SU-DHL-6 (cell line): ENCODE data around the gene STX18.

ENCODE experiments used
- H2AFZ ChIP-seq: fragments of 200-600 bp; sonication (generic); 2 replicates; pipeline ENCODE4 v1.6.1; 2014; ENCODE audit warnings: low read depth, mild to moderate bottlenecking, moderate library complexity, mixed read lengths, antibody characterized with exemption, low read length; ENCODE audit not compliant: severe bottlenecking
- H3F3A ChIP-seq: fragments of 200-600 bp; shearing (Covaris generic); 2 replicates; pipeline ENCODE4 v1.6.0; 2016; ENCODE audit warnings: antibody characterized with exemption, mild to moderate bottlenecking; ENCODE audit not compliant: insufficient read depth
- H3K27ac ChIP-seq: fragments of 200-600 bp; sonication (generic); 2 replicates; pipeline ENCODE4 v1.5.1; 2016; ENCODE audit warnings: low read depth, mild to moderate bottlenecking, low read length, moderate library complexity, mixed read lengths
- H3K27me3 ChIP-seq: fragments of 200-600 bp; sonication (generic), shearing (Covaris generic); 2 replicates; pipeline ENCODE4 v1.6.0; 2014; ENCODE audit warnings: mild to moderate bottlenecking, low read length
- H3K36me3 ChIP-seq: fragments of 200-600 bp; sonication (generic); 2 replicates; pipeline ENCODE4 v1.6.1; 2014; ENCODE audit warnings: mild to moderate bottlenecking, low read length, mixed read lengths
- H3K4me2 ChIP-seq: fragments of 300-600, 200-600 bp; shearing (Covaris generic), sonication (generic); 2 replicates; pipeline ENCODE4 v1.6.0; 2014; ENCODE audit warnings: low read length, low read depth, mild to moderate bottlenecking; ENCODE audit not compliant: poor library complexity, severe bottlenecking
- H3K4me3 ChIP-seq: fragments of 200-600 bp; sonication (generic); 2 replicates; pipeline ENCODE4 v1.5.1; 2014; ENCODE audit warnings: antibody characterized with exemption, low read length, mild to moderate bottlenecking, mixed read lengths; ENCODE audit not compliant: insufficient read depth, poor library complexity, severe bottlenecking
- H3K79me2 ChIP-seq: fragments of 200-600 bp; sonication (generic); 2 replicates; pipeline ENCODE4 v1.6.1; 2014; ENCODE audit warnings: mild to moderate bottlenecking, low read length, moderate library complexity; ENCODE audit not compliant: insufficient read depth
- H3K9ac ChIP-seq: fragments of 200-600 bp; sonication (generic); 2 replicates; pipeline ENCODE4 v1.7.0; 2014; ENCODE audit warnings: mild to moderate bottlenecking, low read length
- H3K9me2 ChIP-seq: fragments of 200-600 bp; sonication (generic); replicated peaks from 2 replicates; pipeline ENCODE4 v1.6.1; 2014; ENCODE audit warnings: low read length; ENCODE audit not compliant: insufficient read depth
- H3K9me3 ChIP-seq: fragments of 200-600 bp; sonication (generic); 2 replicates; pipeline ENCODE4 v1.6.1; 2014; ENCODE audit warnings: low read length, mixed read lengths; ENCODE audit not compliant: insufficient read depth
- H4K20me1 ChIP-seq: fragments of 200-600 bp; sonication (generic); 2 replicates; pipeline ENCODE4 v1.6.1; 2014; ENCODE audit warnings: low read depth, mild to moderate bottlenecking, antibody characterized with exemption, low read length, moderate library complexity, mixed read lengths
- CTCF ChIP-seq: fragments of 200-600 bp; sonication (generic); IDR thresholded peaks from one replicate; pipeline ENCODE4 v1.5.1; 2017; ENCODE audit warnings: antibody characterized with exemption, mild to moderate bottlenecking, low read length, moderate library complexity; ENCODE audit not compliant: insufficient read depth, poor library complexity, severe bottlenecking
- EZH2phosphoT487 ChIP-seq: fragments of 200-600 bp; sonication (generic), shearing (Covaris generic); conservative IDR thresholded peaks from 2 replicates; pipeline ENCODE4 v1.6.1; 2018; ENCODE audit warnings: mild to moderate bottlenecking, antibody characterized with exemption, low read length, moderate library complexity, mixed read lengths

STX18 gene

DNA sequence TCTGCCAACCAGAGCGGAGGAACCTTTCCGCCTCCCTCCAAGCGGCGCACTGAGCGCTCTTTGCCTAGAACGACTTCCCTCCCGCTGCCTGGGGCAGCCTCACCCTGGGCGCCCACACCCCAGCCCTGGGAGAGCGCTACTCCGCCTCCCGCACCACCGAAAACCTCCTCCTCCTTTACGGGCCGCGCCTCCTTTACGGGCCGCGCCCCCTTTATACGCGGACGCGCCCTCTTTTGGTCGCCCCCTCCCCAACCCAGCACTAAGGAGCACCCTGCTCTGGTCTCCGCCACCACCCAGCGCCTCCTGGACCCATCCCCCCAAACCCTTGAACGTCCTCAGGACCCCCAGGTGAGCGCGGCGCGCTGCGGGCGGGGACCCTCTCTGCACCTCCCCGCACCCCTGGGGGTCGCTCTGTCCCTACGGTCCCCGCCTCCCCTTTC, 155.5 kb downstream of the STX18 start:
- H2AFZ ChIP-seq = peak overlapping the region; percentile 49
- H3K4me3 ChIP-seq = peak overlapping the region; percentile 65
- H3F3A ChIP-seq = 0 out of 2 replicates have a peak, but pooled peaks cover 5% of the 10 kb centered on the region
- no peaks in the 10 kb centered on the region for H3K36me3 ChIP-seq
- H3K27me3 ChIP-seq = no peaks in the 10 kb centered on the region
- no peaks in the 10 kb centered on the region for H4K20me1 ChIP-seq
- H3K27ac ChIP-seq = peak overlapping the region; percentile 75
- H3K4me2 ChIP-seq = peak overlapping the region; percentile 63
- no peaks in the 10 kb centered on the region for H3K9me2 ChIP-seq
- H3K9me3 ChIP-seq = no peaks in the 10 kb centered on the region
- peaks cover 8% of the 10 kb centered on the region; the same call in 1 of the 2 replicates for H3K79me2 ChIP-seq
- TF ChIP-seq EZH2phosphoT487 = no peak
- TF ChIP-seq CTCF = peak; percentile 10
- peak overlapping the region; percentile 82 for H3K9ac ChIP-seq

DNA sequence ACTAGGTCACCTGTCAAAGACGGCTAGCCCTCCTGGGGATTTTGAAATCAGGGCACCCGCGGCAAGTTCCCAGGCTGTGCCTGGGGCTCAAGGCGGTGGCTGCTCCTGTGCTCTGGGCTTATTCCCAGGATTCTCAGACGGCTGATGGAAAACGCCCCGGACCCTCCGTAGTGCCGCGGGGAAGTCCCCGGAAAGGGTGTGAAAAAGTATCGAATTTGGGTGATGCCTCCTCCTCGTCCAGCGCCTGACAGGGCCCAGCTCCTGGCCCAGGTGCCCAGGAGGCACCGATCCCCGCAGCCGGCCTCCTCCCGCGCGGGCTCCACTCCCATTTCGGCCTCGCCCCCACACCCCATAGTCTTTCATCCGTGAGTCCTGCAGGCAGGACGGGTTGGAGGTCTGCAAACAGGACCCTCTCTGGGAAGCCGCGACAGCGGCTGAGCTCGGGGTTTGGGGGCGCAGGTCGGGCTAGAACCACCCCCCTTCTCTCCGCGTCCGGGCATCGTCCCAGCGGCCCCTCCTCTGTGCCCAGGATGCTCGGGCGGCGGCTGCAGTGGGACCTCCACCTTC, 156.0 kb downstream of the STX18 start:
- TF ChIP-seq EZH2phosphoT487 (no peak), CTCF (no peak)
- H3K36me3 ChIP-seq = no peaks in the 10 kb centered on the region
- peak overlapping the region; percentile 63 for H3K4me2 ChIP-seq
- 0 out of 2 replicates have a peak, but pooled peaks cover 5% of the 10 kb centered on the region for H3F3A ChIP-seq
- 0 out of 2 replicates have a peak overlapping the region, but pooled peaks have one; percentile 17 for H3K27ac ChIP-seq
- no peaks in the 10 kb centered on the region for H3K9me2 ChIP-seq
- H3K79me2 ChIP-seq = peaks cover 8% of the 10 kb centered on the region; the same call in 1 of the 2 replicates
- peak overlapping the region; percentile 49 for H2AFZ ChIP-seq
- H3K4me3 ChIP-seq = peak overlapping the region; percentile 65
- no peaks in the 10 kb centered on the region for H4K20me1 ChIP-seq
- no peaks in the 10 kb centered on the region for H3K27me3 ChIP-seq
- peak overlapping the region; percentile 82 for H3K9ac ChIP-seq
- H3K9me3 ChIP-seq = no peaks in the 10 kb centered on the region

- H3K9ac ChIP-seq = no peak overlapping the region
- H3K9me2 ChIP-seq = no peaks in the 10 kb centered on the region
- 0 out of 2 replicates have a peak, but pooled peaks cover 5% of the 10 kb centered on the region for H3F3A ChIP-seq
- TF ChIP-seq CTCF (peak; percentile 47), EZH2phosphoT487 (no peak)
- H3K27me3 ChIP-seq = no peaks in the 10 kb centered on the region
- no peak overlapping the region for H3K4me3 ChIP-seq
- H2AFZ ChIP-seq = no peak overlapping the region
- H3K27ac ChIP-seq = no peak overlapping the region
- H3K36me3 ChIP-seq = no peaks in the 10 kb centered on the region
- no peaks in the 10 kb centered on the region for H3K9me3 ChIP-seq
- peak overlapping the region; percentile 63 for H3K4me2 ChIP-seq
- peaks cover 8% of the 10 kb centered on the region; the same call in 1 of the 2 replicates for H3K79me2 ChIP-seq
- H4K20me1 ChIP-seq = no peaks in the 10 kb centered on the region
Measured at GRCh38 chr4:4384837-4385236, 157.0 kb downstream of the STX18 start.
